Prostate gland (tissue), 2 donors: ENCODE data around the gene GADL1. TPM values are rescaled to one million over a fixed set of nuclear protein-coding genes. Genes with fewer than 3 reads are reported as not detected.

Experiments used
- DNase-seq: peaks from one replicate; pipeline ENCODE4 v3.0.0-alpha.2; 2019; ENCODE audit warnings: low spot score
- H3K27ac ChIP-seq, 2 donors: fragments of 200-600 bp; sonication (generic); 2 replicates each; pipeline ENCODE4 v1.5.1; 2017 to 2019
- H3K27me3 ChIP-seq: fragments of 200-600 bp; sonication (generic); replicated peaks from 2 replicates; pipeline ENCODE4 v1.5.1; 2019; ENCODE audit not compliant: insufficient read depth
- H3K36me3 ChIP-seq, 2 donors: fragments of 200-600 bp; sonication (generic); 1 replicate in 1 of 2; 2 replicates in 1 of 2; pipeline versions ENCODE4 v1.5.1 to v1.8.1; 2017 to 2019
- H3K4me1 ChIP-seq: fragments of 200-600 bp; sonication (generic); replicated peaks from 2 replicates; pipeline ENCODE4 v1.5.1; 2019
- H3K4me3 ChIP-seq, 2 donors: fragments of 200-600 bp; sonication (generic); 2 replicates each; pipeline ENCODE4 v1.5.1; 2017 to 2019
- H3K9me3 ChIP-seq: fragments of 200-600 bp; sonication (generic); 2 replicates; pipeline ENCODE4 v1.5.1; 2017
- POLR2A ChIP-seq: fragments of 450-650 bp; IDR thresholded peaks from one replicate; pipeline ENCODE4 v1.6.1; 2016; ENCODE audit warnings: antibody characterized with exemption, mild to moderate bottlenecking
- POLR2AphosphoS5 ChIP-seq: sonication (generic); formaldehyde crosslinking; IDR thresholded peaks from one replicate; pipeline ENCODE4 v1.6.1; 2017; ENCODE audit warnings: antibody characterized with exemption
- whole genome bisulfite sequencing: methylation state at CpG from one replicate; pipeline ENCODE4 v1.1.5; 2018; 5-methylcytosine and 5-hydroxymethylcytosine counted together
- intact Hi-C: fragments of 100-400 bp; cut with DNase I; formaldehyde crosslinking; loops from one replicate; pipeline ENCODE4 v1.14.2; 2022
- total RNA-seq, 2 donors: library from RNA; depleted of rRNA; stranded (reverse); fragments of >200 nt; gene quantifications; one replicate each; pipeline ENCODE4 v1.1.0, GENCODE V29; 2016
- TF ChIP-seq, protein P1 (sequence below), 4 experiments: fragments of 200-600 bp in 2 of 4; fragments of 450-650 bp in 2 of 4; sonication (generic) in 2 of 4; IDR thresholded peaks; 1 replicate in 3 of 4; 2 replicates in 1 of 4; pipeline ENCODE4 v1.5.1; 2016 to 2019; ENCODE audit warnings: antibody characterized with exemption in 4 of 4, mild to moderate bottlenecking in 2 of 4, moderate library complexity in 2 of 4

GADL1 gene
- total RNA-seq, 2 donors from 2014 or later = not detected

DNA sequence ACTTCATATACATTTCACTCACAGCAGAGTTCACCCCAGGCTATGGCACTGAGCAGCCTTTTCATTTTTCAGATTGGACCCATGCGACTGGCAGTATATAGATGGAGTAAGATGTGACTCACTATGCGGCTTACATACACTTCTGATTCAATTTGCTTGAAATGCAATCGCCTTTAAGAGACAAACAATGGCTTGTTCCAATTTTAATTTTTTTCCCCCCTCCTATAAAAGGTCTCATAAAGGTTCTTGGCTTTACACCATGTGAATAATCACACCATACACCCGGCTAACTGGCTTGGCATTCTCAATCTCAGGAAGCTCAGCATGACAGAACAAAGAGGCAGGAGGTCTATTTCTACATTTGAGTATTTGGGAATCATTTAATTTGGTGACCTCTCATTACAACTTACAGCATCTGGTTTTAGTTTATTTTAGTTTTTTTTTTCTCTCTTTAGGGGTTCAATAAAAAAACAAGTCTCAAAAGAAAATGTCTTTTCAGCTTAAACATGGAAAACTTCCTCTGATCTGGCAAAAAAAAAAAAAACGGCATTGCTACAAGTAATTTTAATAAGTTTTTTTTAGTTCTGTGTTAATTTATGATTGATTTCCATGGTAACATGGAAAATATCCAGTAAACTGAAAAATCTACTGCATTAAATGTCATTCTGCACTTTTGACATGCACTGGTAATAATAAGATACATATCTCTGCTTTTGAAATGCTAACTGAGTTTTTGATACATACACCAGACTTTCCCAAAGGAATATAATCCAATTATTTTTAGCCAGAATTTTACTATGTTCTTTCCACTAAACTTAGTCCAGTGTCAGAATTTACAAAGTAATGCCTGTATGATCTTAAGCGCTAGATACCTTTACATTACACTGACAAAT lies 38.8 kb downstream of the GADL1 start:
- Histone ChIP-seq H3K36me3 (no peaks in the 10 kb centered on the region), H3K27me3 (no peaks in the 10 kb centered on the region), H3K4me1 (no peaks in the 10 kb centered on the region), H3K4me3 (no peak overlapping the region), H3K9me3 (no peaks in the 10 kb centered on the region), H3K27ac (no peak overlapping the region)
- no peak for TF ChIP-seq POLR2A
- 41% methylated on average over 6 of the region's 6 CpGs for WGBS
- intact Hi-C loops = no loop called here
- DNase-seq = no peak

DNA sequence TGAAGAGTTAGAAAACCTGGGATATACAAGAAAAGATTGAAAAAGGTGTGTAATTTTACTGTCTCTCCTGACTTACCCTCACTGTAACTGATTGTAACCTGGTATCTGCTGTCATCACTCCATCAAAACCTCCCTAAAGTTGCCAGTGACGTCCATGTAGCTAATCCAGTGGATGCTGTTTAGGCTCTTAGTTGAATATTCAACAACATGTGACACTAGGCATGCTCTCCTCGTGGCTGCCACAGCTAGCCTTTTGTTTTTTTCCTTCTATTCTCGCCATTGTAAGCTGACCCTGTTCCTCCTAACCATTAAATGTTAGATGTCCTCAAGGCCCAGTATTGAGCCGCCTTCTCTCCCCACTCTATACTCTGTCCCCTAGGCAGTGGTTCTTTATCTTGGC lies 41.6 kb downstream of the GADL1 start:
- H3K27ac ChIP-seq = no peak overlapping the region
- H3K9me3 ChIP-seq = no peaks in the 10 kb centered on the region
- H3K27me3 ChIP-seq = no peaks in the 10 kb centered on the region
- no peaks in the 10 kb centered on the region for H3K4me1 ChIP-seq
- intact Hi-C loops = no loop called here
- 94% methylated on average over 4 of the region's 4 CpGs for WGBS
- TF ChIP-seq POLR2A = no peak
- TF ChIP-seq, protein P1, sequence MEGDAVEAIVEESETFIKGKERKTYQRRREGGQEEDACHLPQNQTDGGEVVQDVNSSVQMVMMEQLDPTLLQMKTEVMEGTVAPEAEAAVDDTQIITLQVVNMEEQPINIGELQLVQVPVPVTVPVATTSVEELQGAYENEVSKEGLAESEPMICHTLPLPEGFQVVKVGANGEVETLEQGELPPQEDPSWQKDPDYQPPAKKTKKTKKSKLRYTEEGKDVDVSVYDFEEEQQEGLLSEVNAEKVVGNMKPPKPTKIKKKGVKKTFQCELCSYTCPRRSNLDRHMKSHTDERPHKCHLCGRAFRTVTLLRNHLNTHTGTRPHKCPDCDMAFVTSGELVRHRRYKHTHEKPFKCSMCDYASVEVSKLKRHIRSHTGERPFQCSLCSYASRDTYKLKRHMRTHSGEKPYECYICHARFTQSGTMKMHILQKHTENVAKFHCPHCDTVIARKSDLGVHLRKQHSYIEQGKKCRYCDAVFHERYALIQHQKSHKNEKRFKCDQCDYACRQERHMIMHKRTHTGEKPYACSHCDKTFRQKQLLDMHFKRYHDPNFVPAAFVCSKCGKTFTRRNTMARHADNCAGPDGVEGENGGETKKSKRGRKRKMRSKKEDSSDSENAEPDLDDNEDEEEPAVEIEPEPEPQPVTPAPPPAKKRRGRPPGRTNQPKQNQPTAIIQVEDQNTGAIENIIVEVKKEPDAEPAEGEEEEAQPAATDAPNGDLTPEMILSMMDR (IDR thresholded peaks at IDR 0.05) = no peak
- TF ChIP-seq POLR2AphosphoS5 = no peak
- H3K4me3 ChIP-seq = no peak overlapping the region
- DNase-seq = no peak
- no peaks in the 10 kb centered on the region for H3K36me3 ChIP-seq

- intact Hi-C loops = no loop called here
- no peaks in the 10 kb centered on the region for H3K4me1 ChIP-seq
- 78% methylated on average over 3 of the region's 3 CpGs for WGBS
Measured at GRCh38 chr3:30848087-30848779, 46.2 kb downstream of the GADL1 start.

DNA sequence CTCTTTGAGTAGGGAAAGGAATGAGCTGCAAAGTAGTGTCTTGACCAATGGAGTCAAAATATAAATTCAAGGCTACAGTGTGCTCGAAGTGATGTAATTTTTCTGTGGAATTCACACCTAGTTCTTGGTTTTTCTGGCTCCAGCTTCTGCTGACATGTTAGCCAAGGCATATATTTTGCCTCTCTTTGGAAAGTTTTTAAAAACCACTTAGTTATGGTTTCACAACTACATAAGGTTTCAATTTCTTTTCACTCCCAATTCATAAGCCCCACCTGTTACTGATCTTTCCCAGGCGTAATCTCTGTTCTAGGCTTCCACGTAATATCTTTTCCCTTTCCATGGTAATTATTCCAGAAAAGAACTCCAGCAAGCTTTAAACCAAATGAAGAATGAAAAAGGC lies 46.9 kb downstream of the GADL1 start:
- H3K27ac ChIP-seq = no peak overlapping the region
- 80% methylated on average over 3 of the region's 3 CpGs for WGBS
- no peak overlapping the region for H3K4me3 ChIP-seq
- H3K36me3 ChIP-seq = no peaks in the 10 kb centered on the region
- no peaks in the 10 kb centered on the region for H3K27me3 ChIP-seq
- TF ChIP-seq, protein P1 (IDR thresholded peaks at IDR 0.05) = no peak
- TF ChIP-seq POLR2AphosphoS5 = no peak
- no peak for TF ChIP-seq POLR2A
- intact Hi-C loops = no loop called here
- H3K9me3 ChIP-seq = no peaks in the 10 kb centered on the region
- no peak for DNase-seq
- no peaks in the 10 kb centered on the region for H3K4me1 ChIP-seq

More at GRCh38 chr3:30848087-30848779, 46.2 kb downstream of the GADL1 start:
- H3K4me3 ChIP-seq = no peak overlapping the region
- no peaks in the 10 kb centered on the region for H3K27me3 ChIP-seq
- no peaks in the 10 kb centered on the region for H3K9me3 ChIP-seq
- H3K36me3 ChIP-seq = no peaks in the 10 kb centered on the region
- H3K27ac ChIP-seq = no peak overlapping the region
- TF ChIP-seq POLR2A (no peak), POLR2AphosphoS5 (no peak)
- TF ChIP-seq, protein P1 (IDR thresholded peaks at IDR 0.05) = no peak
- DNase-seq = no peak

DNA sequence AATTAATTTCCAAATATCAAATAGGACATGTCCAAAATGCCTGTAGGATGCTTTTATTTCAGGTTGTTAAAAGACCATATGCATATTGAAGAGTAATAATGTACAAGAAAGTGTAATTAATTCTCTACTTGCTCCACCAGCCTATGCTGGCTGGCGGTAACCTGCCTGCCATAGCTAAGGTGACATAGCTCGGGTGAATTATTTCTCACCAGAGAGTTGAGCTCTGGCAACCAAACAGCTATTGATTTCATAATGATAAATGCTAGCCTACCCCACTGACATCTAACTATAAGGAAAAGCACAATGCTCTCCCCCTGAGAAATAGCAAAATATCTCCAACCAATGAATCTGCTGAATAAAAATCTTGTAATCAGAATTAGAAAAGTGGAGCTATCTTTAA lies 48.9 kb downstream of the GADL1 start:
- H3K27ac ChIP-seq = no peak overlapping the region
- DNase-seq = no peak
- TF ChIP-seq POLR2AphosphoS5 = no peak
- TF ChIP-seq, protein P1 (IDR thresholded peaks at IDR 0.05) = no peak
- TF ChIP-seq POLR2A = no peak
- no peaks in the 10 kb centered on the region for H3K27me3 ChIP-seq
- 95% methylated on average over 2 of the region's 2 CpGs for WGBS
- intact Hi-C loops = no loop called here
- H3K36me3 ChIP-seq = no peaks in the 10 kb centered on the region
- no peaks in the 10 kb centered on the region for H3K4me1 ChIP-seq
- no peaks in the 10 kb centered on the region for H3K9me3 ChIP-seq
- no peak overlapping the region for H3K4me3 ChIP-seq
